ENCODE results near the gene SPOUT1.
"Not testable (repeated sequence)": the region's sequence is repeated elsewhere in the genome, so short reads cannot be mapped to it uniquely, and the experiment has no call there.

Gene SPOUT1

DNA sequence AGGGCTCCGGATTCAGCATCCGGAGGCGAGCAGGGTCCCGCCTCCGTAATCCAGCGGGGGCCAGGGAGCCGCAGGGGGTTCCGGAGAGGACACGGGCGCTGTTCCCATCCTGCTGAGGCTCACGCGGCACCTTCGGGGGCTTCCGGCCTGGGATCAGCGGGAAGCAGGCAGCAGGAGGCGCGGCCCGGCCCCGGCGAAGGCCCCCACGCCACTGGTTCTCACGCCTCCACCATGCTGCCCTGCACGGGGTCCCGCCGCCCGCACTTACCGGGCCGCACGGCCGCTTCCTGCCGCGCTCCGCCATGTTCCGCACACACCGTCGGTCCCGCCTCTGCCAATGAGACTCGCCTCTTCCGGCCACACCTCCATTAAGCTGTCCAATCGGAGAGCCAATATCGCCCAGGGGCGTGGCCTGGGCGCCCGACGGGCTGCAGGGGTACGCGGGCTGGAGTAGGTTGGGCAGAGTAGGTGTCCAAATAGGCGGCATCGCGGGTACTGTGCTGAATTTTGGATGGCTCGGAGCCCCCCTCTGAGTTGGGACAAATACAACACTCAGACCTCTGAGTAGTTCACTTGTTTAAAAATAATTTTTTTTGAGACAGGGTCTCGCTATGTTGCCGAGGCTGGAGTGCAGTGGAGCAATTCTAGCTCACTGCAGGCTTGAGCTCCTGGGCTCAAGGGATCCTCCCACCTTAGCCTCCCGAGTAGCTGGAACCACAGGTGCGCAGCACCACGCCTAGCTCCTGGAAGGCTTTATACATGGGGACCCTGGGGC, at the start of gene SPOUT1:
SPOUT1 (minus strand) TSS at position 318 of the 775 bp plus-strand sequence; CDS start at position 304, 14 bp downstream.
- DNase-seq: peak; percentile 96

DNA sequence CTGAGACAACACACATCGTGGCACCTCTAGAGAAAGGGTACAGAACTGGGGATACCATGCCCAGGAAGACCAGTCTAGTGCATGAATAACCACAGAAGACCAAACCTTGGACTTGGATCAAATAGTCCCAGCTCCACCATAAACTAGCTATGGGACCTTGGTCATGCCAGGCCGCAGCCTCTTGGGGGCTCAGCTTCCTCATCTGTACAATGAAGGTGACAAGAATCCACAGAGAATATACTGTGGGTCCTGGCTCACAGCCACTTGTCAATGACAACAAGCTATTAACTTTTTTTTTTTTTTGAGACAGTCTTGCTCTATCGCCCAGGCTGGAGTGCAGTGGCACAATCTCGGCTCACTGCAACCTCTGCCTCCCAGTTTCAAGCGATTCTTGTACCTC, 48.3 kb upstream of the SPOUT1 start:
- DNase-seq: no peak

GRCh38 chr9:128870941-128871265, 41.3 kb upstream of the SPOUT1 start:
- not testable (repeated sequence) for DNase-seq

GRCh38 chr9:128870128-128870940, 40.7 kb upstream of the SPOUT1 start:
- no peak for DNase-seq

GRCh38 chr9:128863647-128864046, 34.1 kb upstream of the SPOUT1 start:
- DNase-seq: peak; percentile 85

DNA sequence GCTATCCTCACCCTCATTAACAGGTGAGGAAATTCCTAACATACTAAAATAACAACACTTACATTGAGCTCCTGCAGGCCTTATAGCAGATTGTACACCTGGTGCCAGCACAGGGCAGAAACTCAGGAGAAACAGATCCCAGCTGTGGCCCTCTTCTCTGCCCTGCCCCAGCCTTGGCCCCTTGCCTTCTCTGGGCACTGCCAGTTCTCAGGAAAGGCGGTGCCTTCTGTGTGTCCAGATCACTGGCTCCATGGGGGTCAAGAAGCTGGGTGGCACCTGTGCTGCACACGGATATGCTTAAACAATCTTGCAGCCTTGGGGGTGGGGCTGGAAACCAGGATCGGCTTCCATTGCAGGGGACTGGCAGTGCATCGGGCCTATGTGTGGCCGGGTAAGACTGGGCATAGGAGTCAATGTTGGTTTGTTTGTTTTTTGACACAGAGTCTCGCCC, 32.8 kb upstream of the SPOUT1 start:
- DNase-seq: no peak

GRCh38 chr9:128861501-128861900, 31.9 kb upstream of the SPOUT1 start:
- DNase-seq: no peak

GRCh38 chr9:128860937-128861336, 31.3 kb upstream of the SPOUT1 start:
- no peak for DNase-seq

- DNase-seq: not testable (repeated sequence)
Measured at GRCh38 chr9:128858476-128858875, 28.9 kb upstream of the SPOUT1 start.

DNA sequence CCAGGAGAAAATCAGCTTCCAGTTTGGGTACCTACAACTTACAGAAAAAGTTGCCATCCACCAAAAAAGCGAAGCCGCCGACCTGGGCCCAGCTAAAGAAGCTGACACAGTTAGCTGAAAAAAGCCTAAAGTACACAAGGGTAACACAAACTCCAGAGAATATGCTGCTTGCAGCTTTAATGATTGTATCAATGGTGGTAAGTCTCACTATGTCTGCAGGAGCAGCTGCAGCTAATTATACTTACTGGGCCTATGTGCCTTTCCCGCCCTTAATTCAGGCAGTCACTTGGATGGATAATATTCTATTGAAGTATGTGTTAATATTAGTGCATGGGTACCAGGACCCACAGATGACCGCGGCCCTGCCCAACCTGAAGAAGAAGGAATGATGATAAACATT, 24.9 kb upstream of the SPOUT1 start:
- DNase-seq: not testable (repeated sequence)

- not testable (repeated sequence) for DNase-seq
Measured at GRCh38 chr9:128852646-128853045, 23.1 kb upstream of the SPOUT1 start.

DNA sequence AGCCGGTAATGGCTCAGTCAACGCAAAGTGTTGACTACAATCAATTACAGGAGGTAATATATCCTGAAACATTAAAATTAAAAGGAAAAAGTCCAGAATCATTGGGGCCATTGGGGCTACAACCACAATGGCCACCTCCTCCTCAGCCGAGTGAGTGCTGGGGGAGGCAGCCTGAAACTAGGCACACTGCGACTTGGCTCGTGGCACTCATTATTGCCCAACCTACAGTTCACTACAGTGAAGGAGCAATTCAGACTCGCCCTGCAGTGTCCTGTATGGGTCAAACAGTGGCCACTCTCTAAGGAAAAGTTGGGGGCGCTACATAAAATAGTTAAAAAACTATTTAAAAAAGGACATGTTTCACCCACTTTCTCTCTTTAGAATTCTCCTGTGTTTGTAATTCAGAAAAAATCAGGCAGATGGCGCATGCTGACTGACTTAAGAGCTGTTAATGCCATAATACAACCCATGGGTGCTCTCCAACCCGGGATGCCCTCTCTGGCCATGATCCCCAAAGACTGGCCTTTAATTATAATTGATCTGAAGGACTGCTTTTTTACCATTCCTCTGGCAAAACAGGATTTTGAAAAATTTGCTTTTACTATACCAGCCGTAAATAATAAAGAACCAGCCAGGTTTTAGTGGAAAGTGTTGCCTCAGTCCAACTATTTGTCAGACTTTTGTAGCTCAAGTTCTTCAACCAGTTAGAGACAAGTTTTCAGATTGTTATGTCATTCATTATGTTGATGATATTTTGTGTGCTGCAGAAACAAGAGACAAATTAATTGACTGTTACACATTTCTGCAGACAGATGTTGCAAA, 22.4 kb upstream of the SPOUT1 start:
- peak; percentile 24 for DNase-seq

- DNase-seq: not testable (repeated sequence)
Measured at GRCh38 chr9:128851024-128851423, 21.4 kb upstream of the SPOUT1 start.

DNA sequence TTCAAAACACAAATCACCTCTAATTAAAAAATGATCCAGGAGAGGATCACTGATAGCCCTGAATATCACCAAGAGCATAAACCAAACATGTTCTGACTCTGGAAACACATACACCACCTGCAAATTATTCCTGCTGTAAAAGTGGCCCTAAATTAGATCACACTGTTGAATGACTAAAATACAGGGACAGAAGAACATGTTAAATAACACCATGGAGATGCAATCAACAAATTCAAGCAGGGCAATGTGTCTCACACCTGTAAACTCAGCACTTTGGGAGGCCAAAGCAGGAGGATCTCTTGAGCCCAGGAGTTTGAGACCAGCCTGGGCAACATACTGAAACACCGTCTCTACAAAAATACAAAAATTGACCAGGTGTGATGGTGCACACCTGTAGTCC, 18.2 kb upstream of the SPOUT1 start:
- DNase-seq: no peak

DNA sequence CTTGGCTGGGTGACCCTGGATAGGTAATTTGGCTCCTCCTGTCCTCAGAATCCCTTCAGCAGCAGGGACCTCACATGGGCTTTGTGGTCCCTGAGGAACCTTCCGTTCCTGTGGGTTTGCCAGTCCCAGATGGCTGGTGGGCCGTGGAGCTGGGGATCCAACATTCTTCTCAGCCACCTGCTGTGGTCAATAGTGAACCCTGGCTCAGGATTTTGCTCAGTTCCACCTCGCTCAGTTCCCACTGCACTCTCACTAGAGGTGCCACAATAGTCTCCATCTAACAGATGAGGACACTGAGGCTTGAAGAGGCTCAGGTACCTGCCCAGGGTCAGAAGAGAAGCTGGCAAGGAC, 17.1 kb upstream of the SPOUT1 start:
- no peak for DNase-seq

- no peak for DNase-seq
Measured at GRCh38 chr9:128845186-128845931, 15.8 kb upstream of the SPOUT1 start.

DNA sequence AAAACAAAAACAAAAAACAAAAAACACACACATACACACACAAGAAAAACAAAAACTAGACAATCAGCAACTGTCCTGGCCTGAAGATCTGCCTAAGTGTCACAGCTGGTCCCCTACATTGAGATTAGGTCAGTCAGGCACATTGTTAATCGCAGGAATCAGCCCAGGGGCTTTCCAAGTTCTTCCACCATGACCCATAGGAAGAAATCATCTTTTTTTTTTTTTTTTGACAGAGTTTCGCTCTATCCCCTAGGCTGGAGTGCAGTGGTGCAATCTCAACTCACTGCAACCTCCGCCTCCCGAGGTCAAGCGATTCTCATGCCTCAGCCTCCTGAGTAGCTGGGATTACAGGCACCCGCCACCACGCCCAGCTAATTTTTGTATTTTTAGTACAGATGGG, 13.6 kb upstream of the SPOUT1 start:
- not testable (repeated sequence) for DNase-seq

DNA sequence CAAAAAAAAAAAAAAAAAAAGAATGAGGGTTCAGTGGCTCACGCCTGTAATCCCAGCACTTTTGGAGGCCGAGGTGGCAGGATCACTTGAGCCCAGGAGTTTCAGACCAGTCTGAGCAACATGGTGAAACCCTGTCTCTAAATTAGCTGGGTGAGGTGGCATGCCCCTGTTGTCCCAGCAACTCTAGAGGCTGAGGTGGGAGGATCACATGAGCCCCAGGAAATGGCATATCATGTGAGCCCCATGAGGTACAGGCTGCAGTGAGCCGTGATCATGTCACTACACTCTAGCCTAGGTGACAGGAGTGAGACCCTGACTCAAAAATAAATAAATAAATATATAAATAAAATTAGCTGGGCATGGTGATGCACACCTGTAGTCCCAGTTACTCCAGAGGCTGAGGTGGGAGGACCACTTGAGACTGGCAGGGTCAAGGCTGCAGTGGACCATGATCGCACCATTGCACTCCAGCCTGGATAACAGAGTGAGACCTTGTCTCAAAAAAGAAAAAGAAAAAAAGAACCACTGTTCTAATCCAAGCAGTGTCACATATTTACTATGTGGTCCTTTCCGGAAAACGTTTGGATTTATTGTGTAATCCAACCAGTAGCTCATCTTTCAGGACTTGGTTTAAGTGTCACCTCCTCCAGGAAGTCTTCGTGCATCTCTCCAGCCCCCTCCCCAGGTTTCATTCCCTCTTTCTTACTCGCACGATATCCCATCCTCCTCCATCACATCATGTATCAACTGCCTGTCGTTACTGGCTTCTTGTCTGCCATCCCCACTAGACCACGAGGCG, 12.3 kb upstream of the SPOUT1 start:
- DNase-seq: no peak

DNA sequence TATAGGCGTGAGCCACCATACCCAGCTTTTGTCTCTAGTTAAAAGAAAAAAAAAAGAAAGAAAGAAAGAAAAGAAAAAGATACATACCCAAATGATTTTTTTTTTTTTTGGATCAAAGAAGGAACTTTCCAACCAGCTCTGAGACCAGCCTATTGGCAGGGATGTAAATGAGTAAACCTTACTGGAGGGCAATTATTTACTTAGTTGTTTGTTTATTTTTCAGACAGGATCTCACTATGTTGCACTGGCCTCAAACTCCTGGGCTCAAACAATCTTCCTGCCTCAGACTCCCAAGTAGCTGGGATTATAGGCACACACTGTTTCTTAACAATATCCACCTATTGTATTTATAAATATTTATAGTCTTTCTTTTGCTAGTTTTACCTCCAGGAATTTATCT, 10.9 kb upstream of the SPOUT1 start:
- DNase-seq: no peak

DNA sequence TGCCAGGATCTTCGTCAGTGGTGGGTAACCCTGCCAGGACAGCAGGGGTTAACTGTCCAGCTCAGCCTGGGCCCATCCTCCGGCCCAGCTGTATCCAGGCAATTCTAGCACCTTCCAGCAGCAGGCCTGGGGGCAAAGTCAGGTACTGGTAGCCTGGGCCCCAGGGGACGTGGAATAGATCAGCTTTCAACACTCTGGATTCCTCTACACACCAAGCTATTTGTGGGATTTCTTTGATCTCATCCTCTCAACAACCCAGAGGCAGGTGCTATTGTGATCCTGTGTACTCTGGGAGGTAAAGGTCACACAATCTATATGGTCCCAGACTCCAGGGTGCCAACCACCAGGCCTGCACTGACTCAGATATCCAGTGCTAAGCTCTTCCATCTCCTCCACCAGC, 8.7 kb upstream of the SPOUT1 start:
- DNase-seq: no peak

DNA sequence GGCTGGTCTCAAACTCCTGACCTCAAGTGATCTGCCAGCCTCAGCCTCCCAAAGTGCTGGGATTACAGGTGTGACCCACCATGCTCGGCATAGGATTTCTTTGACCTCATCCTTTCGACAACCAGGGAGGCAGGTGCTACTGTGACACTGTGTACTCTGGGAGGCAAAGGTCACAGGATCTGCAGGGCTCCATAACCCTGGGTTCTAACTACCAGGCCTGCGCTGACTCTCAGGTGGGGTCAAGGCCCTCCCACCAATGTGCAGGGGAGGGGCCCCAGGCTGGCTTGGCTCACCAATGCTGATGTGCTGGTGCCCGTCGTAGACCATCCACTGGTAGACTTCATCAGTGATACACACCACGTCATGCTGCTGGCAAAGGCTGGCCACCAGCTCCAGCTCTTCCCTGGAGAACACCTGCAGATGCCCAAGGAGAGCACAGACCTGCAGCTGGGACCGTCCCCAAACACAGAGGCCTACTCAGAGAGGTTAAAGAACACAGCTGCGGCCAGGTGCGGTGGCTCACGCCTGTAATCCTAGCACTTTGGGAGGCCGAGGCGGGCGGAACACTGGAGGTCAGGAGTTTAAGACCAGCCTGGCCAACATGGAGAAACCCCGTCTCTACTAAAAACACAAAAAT, 7.0 kb upstream of the SPOUT1 start:
- no peak for DNase-seq

Data from CD4-positive, alpha-beta T cell treated with Interleukin-12 subunit alpha and Interleukin-12 subunit beta, for 1 hour (primary cell).